K562 (cell line): Measurements from ENCODE around the gene TOMM70. TPM values are rescaled to one million over a fixed set of nuclear protein-coding genes. Genes with fewer than 3 reads are reported as not detected.
A peak's percentile ranks its signal among the peaks of the same experiment; 100 is the strongest.

Source experiments
- ATAC-seq: fragments of 200-7000 bp; cut with Tn5 transposase; 3 replicates; pipeline ENCODE4 v1.9.1; 2020; ENCODE audit warnings: moderate library complexity
- BruUV-seq: library from RNA; stranded (reverse); fragments of 400-500 nt; replicated peaks from 2 replicates; lab custom pipeline; 2021; lab: Mats Ljungman, UMichigan
- CTCF ChIA-PET: fragments of 300-600 bp; formaldehyde crosslinking; extraction: SDS; loops from one replicate; lab custom pipeline; 2021; ENCODE audit warnings: low intra/inter-chr PET ratio; lab: Yijun Ruan, JAX
- POLR2A ChIA-PET: fragments of 300-600, 350-650 bp; sonication (Branson Sonifier 250); formaldehyde crosslinking; extraction: SDS; loops from one replicate; lab custom pipeline; 2021; ENCODE audit warnings: antibody characterized with exemption, inconsistent platforms; lab: Yijun Ruan, JAX
- DNase-seq, 4 experiments: peaks; one replicate each; pipeline versions ENCODE4 v3.0.0 to v3.0.0-alpha.2; 2011 to 2018; ENCODE audit warnings: low spot score in 3 of 4, mixed read lengths in 3 of 4; ENCODE audit errors: extremely low read depth in 1 of 4
- FAIRE-seq: peaks from 2 replicates; lab custom pipeline; 2011; peaks lifted over from hg19 to GRCh38; lab: Jason Lieb, UNC
- H2AFZ ChIP-seq: 2 replicates; pipeline ENCODE4 v1.6.0; 2011; ENCODE audit warnings: low read depth, low read length, control low read depth, inconsistent platforms
- H3K27ac ChIP-seq: fragments of 200-600 bp; 3 replicates; pipeline ENCODE4 v1.8.0; 2011; ENCODE audit warnings: low read depth, mild to moderate bottlenecking, control low read depth, inconsistent platforms, low read length, moderate library complexity, mixed read lengths; ENCODE audit errors: extremely low read depth
- H3K27me3 ChIP-seq, 2 experiments: fragments of 300-600 bp in 1 of 2; 2 replicates in 1 of 2; 3 replicates in 1 of 2; pipeline versions ENCODE4 v1.6.0 to v1.8.0; 2011; ENCODE audit warnings: inconsistent platforms in 2 of 2, low read length in 2 of 2, mild to moderate bottlenecking in 1 of 2, mixed read lengths in 1 of 2, moderate library complexity in 1 of 2; ENCODE audit not compliant: control insufficient read depth in 2 of 2, insufficient read depth in 2 of 2
- H3K36me3 ChIP-seq: fragments of 300-600 bp; 3 replicates; pipeline ENCODE4 v1.8.0; 2011; ENCODE audit warnings: mild to moderate bottlenecking, low read length, inconsistent platforms; ENCODE audit not compliant: control insufficient read depth, insufficient read depth
- H3K4me1 ChIP-seq, 2 experiments: fragments of 200-600 bp in 1 of 2; replicated peaks in 1 of 2; 2 replicates in 1 of 2; 3 replicates in 1 of 2; pipeline versions ENCODE4 v1.5.1 to v1.8.0; 2011; ENCODE audit warnings: inconsistent platforms in 2 of 2, low read length in 2 of 2, mild to moderate bottlenecking in 1 of 2, mixed read lengths in 1 of 2, moderate library complexity in 1 of 2; ENCODE audit not compliant: control insufficient read depth in 2 of 2, insufficient read depth in 2 of 2
- H3K4me2 ChIP-seq: 2 replicates; pipeline ENCODE4 v1.6.1; 2011; ENCODE audit warnings: low read length, control low read depth, inconsistent platforms, mixed read lengths; ENCODE audit not compliant: insufficient read depth
- H3K4me3 ChIP-seq: fragments of 200-600 bp; sonication (generic), shearing (Covaris generic); 2 replicates; pipeline ENCODE4 v1.5.1; 2016; ENCODE audit warnings: control low read depth, inconsistent platforms
- H3K79me2 ChIP-seq: fragments of 200-600 bp; 3 replicates; pipeline ENCODE4 v1.8.0; 2011; ENCODE audit warnings: low read length, inconsistent platforms; ENCODE audit not compliant: control insufficient read depth, insufficient read depth
- H3K9ac ChIP-seq, 2 experiments: 2 replicates each; pipeline versions ENCODE4 v1.6.0 to v1.6.1; 2011; ENCODE audit warnings: low read depth in 2 of 2, low read length in 2 of 2, control low read depth in 1 of 2, inconsistent platforms in 1 of 2, mild to moderate bottlenecking in 1 of 2, mixed read lengths in 1 of 2; ENCODE audit not compliant: insufficient read depth in 1 of 2
- H3K9me1 ChIP-seq: one replicate; pipeline ENCODE4 v1.6.0; 2011; ENCODE audit warnings: inconsistent platforms, mild to moderate bottlenecking, low read length, moderate library complexity; ENCODE audit not compliant: control insufficient read depth, insufficient read depth
- H3K9me3 ChIP-seq: replicated peaks from 2 replicates; pipeline ENCODE4 v1.5.1; 2011; ENCODE audit warnings: low read depth, low read length, inconsistent platforms; ENCODE audit not compliant: control insufficient read depth, insufficient read depth
- H4K20me1 ChIP-seq: replicated peaks from 2 replicates; pipeline ENCODE4 v1.6.1; 2011; ENCODE audit warnings: low read length, inconsistent platforms, mixed read lengths; ENCODE audit not compliant: control insufficient read depth, insufficient read depth
- CBX2 ChIP-seq: fragments of 200-600 bp; sonication (generic); IDR thresholded peaks from one replicate; pipeline ENCODE4 v1.6.1; 2012; ENCODE audit warnings: mild to moderate bottlenecking, low read length, inconsistent platforms; ENCODE audit not compliant: insufficient read depth, poor library complexity, severe bottlenecking
- COPS2 ChIP-seq: fragments of 450-650 bp; conservative IDR thresholded peaks from 2 replicates; pipeline ENCODE4 v1.6.1; 2016; ENCODE audit warnings: mild to moderate bottlenecking, moderate library complexity
- RBM25 ChIP-seq: fragments of 200-400 bp; formaldehyde crosslinking; IDR thresholded peaks from 2 replicates; pipeline ENCODE4 v1.6.1; 2018; ENCODE audit warnings: low read length, low read depth, moderate library complexity; ENCODE audit not compliant: severe bottlenecking
- SMARCA5 ChIP-seq: fragments of 450-650 bp; IDR thresholded peaks from 2 replicates; pipeline ENCODE4 v1.6.1; 2016
- ZNF121 ChIP-seq: sonication (generic); formaldehyde crosslinking; conservative IDR thresholded peaks from 2 replicates; pipeline ENCODE4 v1.8.0; 2022; ENCODE audit warnings: missing genetic modification reagents
- ZNF695 ChIP-seq: fragments of 450-650 bp; formaldehyde crosslinking; IDR thresholded peaks from 2 replicates; pipeline ENCODE4 v1.4.0; 2020; ENCODE audit warnings: mild to moderate bottlenecking, moderate library complexity
- WGBS: fragments of 100-300 bp; shearing (Covaris generic); methylation state at CpG from one replicate; pipeline ENCODE4 v1.1.6; 2016; ENCODE audit warnings: low coverage, mixed read lengths; ENCODE audit not compliant: insufficient coverage; ENCODE audit errors: missing lambda C conversion rate; 5-methylcytosine and 5-hydroxymethylcytosine counted together
- in situ Hi-C: fragments of 300-500 bp; cut with MboI; formaldehyde crosslinking; loops from 4 replicates; pipeline ENCODE4 v1.15.0; 2018; ENCODE audit warnings: inconsistent platforms, mixed read lengths
- intact Hi-C: fragments of 100-400 bp; cut with micrococcal nuclease; formaldehyde crosslinking; loops from 2 replicates; pipeline ENCODE4 v1.14.2; 2022
- polyA plus RNA-seq, 8 experiments: library from polyadenylated mRNA; depleted of rRNA in 4 of 8; stranded (reverse) in 5 of 8; unstranded in 3 of 8; fragments of >200 nt; fragmentation: Nextera tagmentation in 2 of 8; fragmentation: Illumina TruSeq in 1 of 8; extraction: Ambion mirVana in 2 of 8; extraction: Trizol in 1 of 8; gene quantifications; 2 replicates each; pipeline versions ENCODE4 v1.2.1 to v1.2.3, GENCODE V29; 2011 to 2014; ENCODE audit warnings: inconsistent platforms in 1 of 8, missing spikeins in 1 of 8
- total RNA-seq, 7 experiments: library from RNA; depleted of rRNA in 6 of 7; stranded (reverse); fragments of >200 nt in 6 of 7; fragmentation: Illumina TruSeq in 2 of 7; extraction: Trizol in 2 of 7; gene quantifications; 2 replicates each; pipeline versions ENCODE4 v1.2.1 to v1.2.3, GENCODE V29; 2011 to 2021; ENCODE audit warnings: low replicate concordance in 1 of 7

TOMM70 gene
- total and polyA plus RNA-seq, 9 of the 15 experiments (the other 6 are each of a cell fraction or from before 2014, with no cell fraction given), result 17.5 to 75.6 (median 54.9) TPM

DNA sequence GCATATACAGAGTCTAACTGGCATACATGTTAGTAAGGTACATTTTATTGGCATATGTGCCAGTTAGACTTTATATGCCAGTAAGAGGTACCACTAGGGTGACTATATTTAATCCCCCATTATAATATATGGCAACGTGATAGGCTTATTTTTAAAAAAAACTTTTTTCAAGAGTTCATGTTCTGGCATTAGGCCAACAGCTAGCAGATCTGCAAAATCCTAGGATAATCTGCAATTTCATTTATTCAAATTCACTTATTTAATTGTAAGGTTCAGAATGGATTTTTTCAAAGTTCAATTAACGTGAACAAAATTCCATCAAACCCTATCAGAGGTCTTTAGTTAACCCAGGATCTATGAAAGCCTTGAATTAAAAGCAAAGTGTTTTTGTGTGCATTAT lies 34.5 kb downstream of the TOMM70 start (continued):
- no peak for TF ChIP-seq CBX2
- TF ChIP-seq ZNF695 (CRISPR knock-in tag), result no peak
- TF ChIP-seq, all 486 proteins: peak for 2

GRCh38 chr3:100364421-100364820 lies 36.5 kb downstream of the TOMM70 start:
- FAIRE-seq (no peak), DNase-seq (no peak), ATAC-seq (no peak)
- H3K9me3 ChIP-seq, result no peaks in the 10 kb centered on the region
- no TSS peak for BruUV-seq
- H3K4me3 ChIP-seq, result no peak overlapping the region
- no peaks in the 10 kb centered on the region for H3K27me3 ChIP-seq
- no peaks in the 10 kb centered on the region for H3K4me1 ChIP-seq
- H2AFZ ChIP-seq, result no peak overlapping the region
- intact Hi-C loops, result no loop called here
- no peaks in the 10 kb centered on the region for H3K79me2 ChIP-seq
- ChIA-PET CTCF (no interaction called here), POLR2A (no interaction called here)
- TF ChIP-seq COPS2 (no peak), ZNF121 (CRISPR knock-in tag) (peak; percentile 63), SMARCA5 (no peak), RBM25 (peak; percentile 20)
- no peak overlapping the region for H3K4me2 ChIP-seq
- H4K20me1 ChIP-seq, result no peaks in the 10 kb centered on the region
- H3K9me1 ChIP-seq, result peaks cover 3% of the 10 kb centered on the region
- no peak overlapping the region for H3K9ac ChIP-seq
- in situ Hi-C loops, result no loop called here
- 89% methylated on average over 3 of the region's 3 CpGs for WGBS
- H3K27ac ChIP-seq, result no peak overlapping the region
- H3K36me3 ChIP-seq, result peaks cover 64% of the 10 kb centered on the region
